CD4-positive, alpha-beta T cell treated with Interleukin-4 for 4 hours (primary cell): Measurements from ENCODE around the gene RNF175.

Experiments used
- DNase-seq: peaks from one replicate; pipeline ENCODE4 v3.0.0-alpha.2; 2020

The RNF175 gene

GRCh38 chr4:153784166-153784699 lies 24.4 kb upstream of the RNF175 start:
- DNase-seq: no peak

DNA sequence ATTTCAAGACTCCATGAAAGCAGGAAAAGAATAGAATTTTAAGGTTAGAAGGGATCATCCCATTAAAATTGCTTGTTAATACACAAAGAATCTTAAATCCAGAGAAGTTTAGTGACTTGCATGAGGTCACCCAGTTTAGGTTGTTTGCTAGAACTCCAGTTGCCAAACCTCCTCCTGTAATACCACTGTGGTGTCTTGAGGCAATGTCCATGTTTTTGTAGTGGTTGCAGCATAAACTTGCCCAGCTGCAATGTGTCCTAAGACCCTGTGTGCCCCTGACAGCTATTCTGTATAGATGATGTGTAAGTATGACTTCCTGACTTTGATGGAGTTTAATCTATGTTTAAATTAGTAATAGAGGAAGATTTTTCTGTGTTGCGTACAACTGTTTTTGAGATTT lies 22.8 kb upstream of the RNF175 start:
- DNase-seq: no peak

DNA sequence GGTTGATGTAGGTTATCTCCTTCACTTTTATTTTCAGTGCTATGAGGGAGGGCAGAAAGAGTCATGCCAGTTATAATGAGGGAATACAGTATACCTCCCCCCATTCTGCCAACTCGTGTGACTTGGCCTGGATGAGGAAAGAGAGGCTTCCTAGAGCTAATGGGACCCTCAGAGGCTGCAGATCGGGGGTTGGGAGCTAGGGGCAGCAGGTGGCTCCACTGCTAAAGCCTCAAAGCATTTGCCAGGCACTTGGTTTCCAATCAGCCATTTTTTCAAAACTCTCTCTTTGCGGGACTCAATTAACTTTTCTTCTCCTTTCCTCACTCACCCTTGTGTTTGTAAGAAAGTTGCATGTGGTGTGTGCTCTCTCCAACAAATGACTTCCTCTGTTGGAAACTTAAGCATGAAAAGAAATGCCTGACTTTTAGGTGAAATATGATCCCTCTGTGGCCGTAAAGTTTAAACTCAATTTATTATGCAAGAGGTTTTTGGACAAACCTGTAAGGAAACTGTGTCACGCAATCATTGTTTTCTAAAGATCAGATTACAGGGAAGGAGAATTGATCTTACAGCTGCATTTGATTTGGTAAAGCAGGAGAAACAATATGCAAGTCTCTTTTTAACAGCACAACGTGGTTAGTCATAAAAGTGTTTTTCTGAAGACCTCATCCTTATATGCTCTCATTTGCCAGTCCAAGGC lies 22.0 kb upstream of the RNF175 start:
- DNase-seq: no peak

DNA sequence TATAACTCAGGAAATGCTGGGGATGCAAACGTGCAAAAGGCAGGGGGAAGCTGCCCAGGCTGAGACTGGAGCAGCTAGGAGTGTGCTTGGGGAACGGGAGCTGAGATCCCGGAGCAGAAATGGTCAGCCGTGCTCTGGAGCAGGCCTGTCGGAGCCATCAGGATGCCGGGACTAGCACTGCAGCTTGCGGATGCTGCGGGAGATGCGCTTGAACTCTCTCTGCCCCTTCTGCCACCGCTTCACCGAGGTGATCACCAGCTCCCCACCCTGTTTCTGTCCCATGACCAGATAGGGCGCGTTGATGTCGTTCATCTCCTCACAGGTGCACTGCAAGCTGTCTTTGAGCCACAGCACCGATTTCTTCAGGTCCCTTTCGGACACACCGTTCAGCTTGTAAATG lies 21.5 kb upstream of the RNF175 start:
- DNase-seq: no peak

GRCh38 chr4:153780876-153781275 lies 21.1 kb upstream of the RNF175 start:
- DNase-seq: no peak

GRCh38 chr4:153780221-153780620 lies 20.4 kb upstream of the RNF175 start:
- DNase-seq: no peak

GRCh38 chr4:153778383-153778782 lies 18.6 kb upstream of the RNF175 start:
- no peak for DNase-seq

DNA sequence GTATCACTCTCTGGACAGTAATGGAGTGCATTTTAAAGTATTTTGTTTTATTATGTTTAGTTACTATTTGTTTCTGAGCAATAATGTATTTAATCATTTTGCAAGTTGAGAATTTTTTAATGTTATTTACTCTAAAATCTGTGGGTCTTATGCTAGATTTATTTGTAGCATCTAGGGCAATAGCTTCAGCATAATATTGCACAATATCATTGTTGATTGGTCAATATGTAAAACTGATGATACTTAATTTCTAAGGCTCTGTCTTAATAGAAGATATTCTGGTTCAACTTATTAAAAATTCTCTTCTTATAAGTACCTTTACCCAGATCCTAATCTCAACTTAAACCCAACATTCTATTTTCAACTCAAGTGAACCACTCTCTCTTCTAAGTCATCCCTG lies 17.6 kb upstream of the RNF175 start:
- DNase-seq: no peak

GRCh38 chr4:153776601-153777000 lies 16.8 kb upstream of the RNF175 start:
- DNase-seq: no peak

GRCh38 chr4:153773236-153773690 lies 13.4 kb upstream of the RNF175 start:
- no peak for DNase-seq

- no peak for DNase-seq
These were observed 11.2 kb upstream of the RNF175 start for GRCh38 chr4:153771046-153771445.

DNA sequence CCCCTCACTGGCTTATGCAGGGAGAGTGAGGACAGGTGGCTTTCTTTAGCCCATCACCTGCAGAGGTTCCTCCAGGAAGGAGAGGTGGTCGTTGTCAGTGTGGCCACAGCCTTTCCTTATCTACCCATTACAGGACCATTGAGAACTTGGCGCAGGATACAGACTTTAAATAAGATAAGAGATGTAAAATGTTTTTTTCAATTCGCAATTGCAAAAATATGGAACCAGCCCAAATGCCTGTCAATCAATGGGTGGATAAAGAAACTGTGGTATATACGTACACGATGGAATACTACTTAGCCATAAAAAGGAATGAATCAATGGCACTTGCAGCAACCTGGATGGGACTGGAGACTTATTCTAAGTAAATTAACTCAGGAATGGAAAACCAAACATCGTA lies 6.9 kb upstream of the RNF175 start:
- no peak for DNase-seq

- no peak for DNase-seq
These were observed 6.1 kb upstream of the RNF175 start for GRCh38 chr4:153765894-153766293.

- no peak for DNase-seq
These were observed 5.0 kb upstream of the RNF175 start for GRCh38 chr4:153764601-153765368.

- DNase-seq: no peak
These were observed 3.6 kb upstream of the RNF175 start for GRCh38 chr4:153763404-153763803.

- no peak for DNase-seq
These were observed 977 bp downstream of the RNF175 start for GRCh38 chr4:153758688-153759406.

DNA sequence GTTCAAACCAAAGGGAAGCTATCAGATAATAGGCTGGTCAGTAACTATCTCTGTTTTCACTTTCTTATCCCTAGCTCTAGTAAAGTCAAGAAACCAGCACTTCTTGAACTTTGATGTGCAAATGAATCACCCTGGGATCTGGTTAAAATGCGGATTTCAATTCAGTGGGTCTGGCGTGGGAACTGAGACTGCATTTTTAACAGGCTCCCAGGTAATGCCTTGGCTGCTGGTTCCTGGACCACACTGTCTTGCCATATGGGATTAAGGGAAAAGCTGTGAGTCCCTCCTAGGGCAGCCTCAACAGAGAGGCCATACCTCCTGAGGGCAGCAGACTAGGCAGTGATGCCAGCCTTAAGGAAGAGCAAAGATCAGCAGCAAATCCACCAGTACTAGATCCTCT lies 1.7 kb downstream of the RNF175 start:
- DNase-seq: no peak

GRCh38 chr4:153757407-153757806 lies 2.4 kb downstream of the RNF175 start:
- DNase-seq: no peak

DNA sequence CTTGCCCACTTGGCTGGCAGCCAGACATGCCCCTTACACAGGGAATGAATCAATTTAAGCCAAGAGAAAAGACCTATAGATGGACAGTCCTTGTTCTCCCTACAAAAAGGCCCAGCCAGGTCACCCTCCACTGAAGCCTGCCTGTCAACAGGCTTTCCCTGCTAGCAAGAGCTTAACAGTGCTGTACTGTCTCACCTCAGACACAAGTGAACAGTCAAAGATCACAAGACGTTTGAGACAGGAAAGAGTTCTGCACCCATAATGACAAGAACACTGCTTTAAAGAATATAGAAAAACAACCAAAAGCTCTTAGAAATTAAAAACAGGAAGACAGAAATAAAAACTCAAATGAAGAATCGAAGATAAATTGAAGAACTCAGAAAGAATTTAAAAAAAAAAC lies 4.6 kb downstream of the RNF175 start:
- no peak for DNase-seq

GRCh38 chr4:153750197-153750817 lies 9.5 kb downstream of the RNF175 start:
- DNase-seq: peak; percentile 58

DNA sequence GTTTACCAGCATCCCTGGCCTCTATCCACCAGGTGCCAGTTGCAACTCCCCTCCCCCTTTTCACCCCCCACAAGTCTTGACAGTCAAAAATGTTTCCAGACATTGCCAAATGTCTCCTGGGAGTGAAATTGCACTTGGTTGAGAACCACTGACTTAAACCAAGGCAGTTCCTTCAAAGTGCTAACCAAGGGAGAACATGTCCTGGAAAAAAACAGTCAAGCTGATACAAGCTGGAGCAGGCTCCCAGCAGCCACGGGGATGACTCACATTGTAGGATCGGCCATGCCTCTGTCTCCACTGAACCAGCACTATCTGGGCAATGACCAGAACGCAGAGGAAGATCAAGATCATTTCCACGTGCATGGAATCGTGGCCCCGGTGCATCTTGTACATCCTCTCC lies 11.4 kb downstream of the RNF175 start:
- DNase-seq: no peak

GRCh38 chr4:153747406-153747955 lies 12.3 kb downstream of the RNF175 start:
- DNase-seq: no peak

- DNase-seq: no peak
These were observed 14.2 kb downstream of the RNF175 start for GRCh38 chr4:153745651-153746050.
